Measurements from ENCODE around the gene SMDT1. TPM values are rescaled to one million over a fixed set of nuclear protein-coding genes. Genes with fewer than 3 reads are reported as not detected.

SMDT1 gene
- total RNA-seq, 4 donors from 2014 or later = 11.2 to 21.9 (median 12.6) TPM

DNA sequence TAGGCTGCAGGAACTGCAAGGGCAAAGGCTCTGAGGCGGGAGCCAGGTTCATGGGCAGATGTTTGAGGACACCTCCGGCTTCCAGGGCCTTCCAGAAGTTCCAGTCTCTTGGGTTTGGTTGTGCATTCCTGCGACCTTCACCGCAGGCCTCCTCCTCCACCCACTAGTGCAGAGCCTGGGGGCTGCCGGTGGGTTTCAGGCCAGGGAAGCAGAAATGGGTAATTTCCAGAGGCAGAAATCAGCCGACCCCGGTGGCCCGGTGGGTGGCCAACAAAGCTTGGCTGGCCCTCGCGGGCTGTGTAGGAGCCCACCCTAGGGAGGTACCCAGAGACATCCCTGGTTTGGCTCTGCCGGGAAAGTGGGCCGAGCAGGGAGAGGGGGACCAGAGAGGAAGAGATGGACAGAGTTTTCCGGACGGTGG, 5.9 kb upstream of the SMDT1 start:
- TF ChIP-seq CTCF (IDR thresholded peaks at IDR 0.05) (no peak), POLR2A (IDR thresholded peaks at IDR 0.05) (no peak)
- no peak overlapping the region for H3K4me3 ChIP-seq (ENCODE audit: low read depth, poor library complexity, severe bottlenecking)
- 63 to 64% methylated on average over 14 of the region's 14 CpGs for WGBS, 2 donors
- intact Hi-C loops (cut with DNase I; ENCODE audit: low total_unique reads) = no loop called here
- peak in 1 of 2 donors; percentile 88 for DNase-seq (ENCODE audit: low spot score in 2 of 2)

- DNase-seq (ENCODE audit: low spot score in 2 of 2) = peak in 1 of 2 donors; percentile 91
- TF ChIP-seq POLR2A (IDR thresholded peaks at IDR 0.05) (no peak), CTCF (IDR thresholded peaks at IDR 0.05) (no peak)
- H3K4me3 ChIP-seq (ENCODE audit: low read depth, poor library complexity, severe bottlenecking) = peak within 1 kb of the TSS; percentile 58
- WGBS, 2 donors = 0 to 1% methylated on average over 26 to 53 of the region's 55 CpGs
- intact Hi-C loops (cut with DNase I; ENCODE audit: low total_unique reads) = no loop called here
Measured at GRCh38 chr22:42074132-42074811, 5.2 kb upstream of the SMDT1 start, which contains the start of gene PHETA2. PHETA2 (plus strand) TSS chr22:42074248; CDS start chr22:42077294, 3,046 bp downstream.

DNA sequence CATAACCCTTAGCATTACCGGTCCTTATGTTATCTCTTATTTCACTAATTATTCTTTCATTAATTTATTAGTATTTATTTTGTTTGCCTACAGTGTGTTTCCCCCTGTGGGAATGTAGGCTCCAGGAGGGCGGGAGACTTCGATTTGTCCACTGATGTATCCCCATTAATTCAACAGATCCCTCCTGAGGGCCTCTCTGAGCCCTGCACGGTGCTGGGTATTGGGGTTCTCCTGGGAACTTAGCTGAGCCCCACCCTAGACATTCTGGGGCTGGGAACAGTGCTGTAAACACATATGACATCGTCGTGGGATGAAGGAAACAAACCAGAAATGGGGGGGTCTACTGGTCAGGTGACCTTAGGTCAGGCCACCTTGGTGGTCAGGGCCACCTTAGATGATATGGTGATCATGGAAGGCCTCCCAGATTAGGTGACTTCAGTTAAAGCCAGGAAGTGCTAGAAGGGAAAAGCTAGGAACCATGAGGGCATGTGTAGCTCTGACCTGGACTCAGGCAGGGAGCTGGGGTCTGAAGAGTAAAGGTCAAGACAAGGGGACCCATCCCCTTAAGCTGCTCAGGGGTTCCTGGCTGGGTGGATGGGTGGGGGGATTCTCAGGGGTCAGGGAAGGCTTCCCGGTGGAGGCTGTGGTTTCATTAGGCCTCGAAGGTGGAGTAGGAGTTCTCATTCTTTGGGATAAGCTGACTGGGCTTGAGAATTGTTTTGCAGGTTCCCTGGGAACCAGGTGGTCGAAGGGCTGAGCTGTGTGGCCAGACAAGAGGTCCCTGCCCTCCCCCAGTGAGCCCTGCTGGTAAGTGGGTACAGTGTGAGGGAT, 4.4 kb upstream of the SMDT1 start:
- intact Hi-C loops (cut with DNase I; ENCODE audit: low total_unique reads) = no loop called here
- WGBS, 2 donors = 54 to 55% methylated on average over 9 of the region's 9 CpGs
- no peak overlapping the region for H3K4me3 ChIP-seq (ENCODE audit: low read depth, poor library complexity, severe bottlenecking)
- DNase-seq (ENCODE audit: low spot score in 2 of 2) = peak in 1 of 2 donors; percentile 78
- TF ChIP-seq POLR2A (IDR thresholded peaks at IDR 0.05) (no peak), CTCF (IDR thresholded peaks at IDR 0.05) (no peak)

DNA sequence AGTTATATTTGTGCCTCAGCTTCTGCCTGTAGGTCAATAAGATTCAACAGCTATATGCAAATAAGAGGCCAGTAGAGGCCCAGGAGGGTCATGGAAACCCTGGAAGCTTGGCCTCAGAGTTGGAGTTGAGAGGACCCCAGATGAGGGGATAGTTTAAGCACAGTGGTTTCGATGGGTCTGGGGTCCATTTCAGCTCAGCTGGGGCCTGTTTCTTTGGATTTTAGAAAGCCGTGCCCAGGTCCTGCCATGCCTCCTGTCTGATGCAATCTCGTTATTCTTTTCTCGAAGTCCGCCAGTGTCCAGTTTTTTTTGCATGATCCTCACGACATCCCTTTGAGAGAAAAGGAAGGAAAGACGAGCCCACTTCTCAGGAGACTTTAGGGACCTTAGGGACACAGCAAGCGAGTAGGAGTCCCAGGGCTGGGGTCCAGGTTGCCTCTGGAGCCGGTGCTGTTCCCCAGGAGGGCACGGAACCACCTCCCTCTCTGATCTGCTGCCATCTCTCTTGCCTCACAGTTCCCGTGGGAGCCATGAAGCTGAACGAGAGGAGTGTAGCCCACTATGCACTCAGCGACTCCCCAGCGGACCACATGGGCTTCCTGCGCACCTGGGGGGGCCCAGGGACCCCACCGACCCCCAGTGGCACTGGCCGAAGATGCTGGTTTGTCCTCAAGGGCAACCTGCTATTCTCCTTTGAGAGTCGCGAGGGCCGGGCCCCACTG, 2.6 kb upstream of the SMDT1 start:
- H3K4me3 ChIP-seq (ENCODE audit: low read depth, poor library complexity, severe bottlenecking) = no peak overlapping the region
- intact Hi-C loops (cut with DNase I; ENCODE audit: low total_unique reads) = no loop called here
- no peak for TF ChIP-seq CTCF (IDR thresholded peaks at IDR 0.05)
- TF ChIP-seq POLR2A (IDR thresholded peaks at IDR 0.05) = no peak
- WGBS, 2 donors = 89 to 92% methylated on average over 14 to 17 of the region's 20 CpGs
- DNase-seq (ENCODE audit: low spot score in 2 of 2) = peak in 1 of 2 donors; percentile 76

DNA sequence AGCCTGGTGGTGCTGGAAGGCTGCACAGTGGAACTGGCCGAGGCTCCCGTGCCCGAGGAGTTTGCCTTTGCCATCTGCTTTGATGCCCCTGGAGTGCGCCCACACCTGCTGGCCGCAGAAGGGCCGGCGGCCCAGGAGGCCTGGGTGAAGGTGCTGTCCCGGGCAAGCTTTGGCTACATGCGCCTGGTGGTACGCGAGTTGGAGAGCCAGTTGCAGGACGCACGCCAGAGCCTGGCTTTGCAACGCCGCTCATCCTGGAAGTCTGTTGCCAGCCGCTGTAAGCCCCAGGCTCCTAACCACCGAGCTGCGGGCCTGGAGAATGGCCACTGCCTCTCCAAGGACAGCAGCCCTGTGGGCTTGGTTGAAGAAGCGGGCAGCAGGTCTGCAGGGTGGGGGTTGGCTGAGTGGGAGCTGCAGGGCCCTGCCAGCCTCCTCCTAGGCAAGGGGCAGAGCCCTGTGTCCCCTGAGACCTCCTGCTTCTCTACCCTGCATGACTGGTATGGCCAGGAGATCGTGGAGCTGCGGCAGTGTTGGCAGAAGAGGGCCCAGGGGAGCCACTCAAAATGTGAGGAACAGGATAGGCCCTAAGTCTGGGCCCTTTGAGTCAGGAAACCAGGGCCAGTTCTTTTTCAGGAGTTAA, 1.9 kb upstream of the SMDT1 start:
- 89 to 90% methylated on average over 14 to 16 of the region's 21 CpGs for WGBS, 2 donors
- intact Hi-C loops (cut with DNase I; ENCODE audit: low total_unique reads) = no loop called here
- no peak overlapping the region for H3K4me3 ChIP-seq (ENCODE audit: low read depth, poor library complexity, severe bottlenecking)
- no peak for TF ChIP-seq CTCF (IDR thresholded peaks at IDR 0.05)
- no peak for TF ChIP-seq POLR2A (IDR thresholded peaks at IDR 0.05)
- DNase-seq (ENCODE audit: low spot score in 2 of 2) = peak in 1 of 2 donors; percentile 86

Measured in lower leg skin (tissue), 4 donors.